Measurements from ENCODE around the gene ENAH.

ENAH gene

DNA sequence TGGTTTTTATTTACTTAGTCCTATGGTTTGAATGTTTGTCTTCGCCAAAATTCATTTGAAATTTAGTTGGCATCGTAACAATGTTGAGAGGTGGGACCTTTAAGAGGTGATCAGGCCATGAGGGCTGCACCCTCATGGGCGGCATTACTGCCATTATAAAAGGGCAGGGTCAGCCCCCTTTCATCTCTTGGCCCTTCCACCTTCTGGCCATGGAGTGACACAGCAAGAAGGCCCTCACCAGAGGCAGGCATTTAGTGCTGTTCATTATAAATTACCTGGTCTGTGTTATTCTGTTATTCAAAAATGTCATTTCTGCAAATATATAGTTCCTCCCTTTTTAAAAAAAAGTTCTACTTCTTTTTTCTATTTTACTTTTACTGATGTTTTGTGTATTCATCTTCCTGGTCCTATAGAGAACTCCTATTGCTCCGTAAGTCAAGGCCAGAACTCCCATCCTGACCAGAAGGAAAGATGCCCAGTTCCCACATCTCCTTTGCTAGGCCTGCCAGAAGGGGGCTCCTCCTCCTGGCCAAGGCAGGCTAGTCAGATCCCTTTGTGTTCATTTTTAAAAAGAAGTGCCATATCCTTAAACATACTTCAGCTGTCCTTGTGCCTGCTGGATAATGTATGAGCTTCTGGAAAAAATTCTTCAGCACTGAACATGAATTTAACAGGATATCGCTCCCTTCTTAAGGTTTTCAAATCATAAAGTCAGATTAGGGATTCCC lies 215.0 kb downstream of the ENAH start:
- no peak for DNase-seq (ENCODE audit: low spot score)
